Pulmonary artery endothelial cell (primary cell): ENCODE results near the gene OVCH2. TPM values are rescaled to one million over a fixed set of nuclear protein-coding genes. Genes with fewer than 3 reads are reported as not detected.
"Not testable (repeated sequence)": the region's sequence is repeated elsewhere in the genome, so short reads cannot be mapped to it uniquely, and the experiment has no call there.

Source experiments
- DNase-seq: peaks from one replicate; pipeline ENCODE4 v3.0.0-alpha.2; 2011; ENCODE audit warnings: low read depth, low spot score
- total RNA-seq: library from RNA; depleted of rRNA; stranded (reverse); fragments of >200 nt; gene quantifications from 2 replicates; pipeline ENCODE4 v1.2.3, GENCODE V29; 2014

The OVCH2 gene
- total RNA-seq, 1 donor from 2014 or later, result not detected

DNA sequence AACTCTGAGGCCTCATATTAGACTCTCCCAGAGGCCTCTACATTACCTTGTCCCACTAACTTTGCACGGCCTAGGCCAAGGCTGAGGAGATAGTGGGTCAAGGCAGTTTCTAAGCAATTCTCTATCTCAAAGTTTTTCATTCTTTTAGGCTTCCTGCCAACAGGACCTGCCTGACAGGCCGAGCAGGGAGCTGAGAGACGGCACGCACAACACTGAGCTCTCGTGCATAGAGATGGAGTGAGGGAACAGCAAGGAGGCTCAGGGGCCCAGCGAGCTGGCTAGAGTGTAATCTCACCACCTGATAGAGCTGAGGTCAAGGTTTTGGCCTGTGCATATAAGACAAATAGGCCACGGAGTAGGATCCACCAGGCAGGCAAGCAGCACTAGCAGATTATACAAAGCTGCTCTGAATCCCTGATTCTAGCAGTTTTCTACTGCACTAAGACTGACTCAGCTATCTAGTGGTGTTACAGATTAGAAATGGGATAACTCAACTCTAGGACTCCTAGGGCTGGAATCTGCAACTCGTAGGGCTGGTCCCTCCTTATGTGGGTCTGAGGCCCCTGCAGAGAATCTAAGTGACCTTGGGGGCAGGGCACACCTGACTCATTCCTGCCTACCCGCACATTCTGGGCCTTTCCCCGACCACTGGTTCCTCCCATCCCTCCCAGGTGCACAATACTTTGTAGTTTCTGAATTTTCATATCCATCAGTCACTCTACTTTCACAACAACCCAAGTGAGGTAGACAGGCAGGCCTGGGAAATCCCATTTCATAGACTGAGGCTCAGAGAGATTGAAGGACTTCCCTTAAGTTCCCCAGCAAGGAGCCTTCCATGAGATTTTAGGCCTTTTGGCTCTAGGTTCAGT, 34.7 kb downstream of the OVCH2 start:
- no peak for DNase-seq

DNA sequence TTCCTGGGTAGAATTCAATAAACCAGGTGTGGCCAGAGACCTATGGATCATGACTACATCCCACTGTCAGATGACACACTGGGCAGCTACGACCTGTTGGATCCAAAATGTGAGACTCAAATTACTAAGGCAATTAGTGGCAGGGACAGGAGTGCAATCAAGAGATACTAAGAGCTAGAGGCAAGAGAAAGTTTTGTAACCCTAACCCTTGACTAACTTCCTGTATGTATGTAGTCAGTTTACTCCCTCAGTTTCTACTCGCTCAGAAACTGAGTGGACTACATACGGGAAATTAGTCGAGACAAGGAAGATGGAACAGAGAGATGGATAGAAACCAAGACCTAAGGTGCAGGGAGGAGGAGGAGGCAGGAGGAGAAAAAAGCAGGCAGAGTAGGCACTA, 35.6 kb downstream of the OVCH2 start:
- no peak for DNase-seq

DNA sequence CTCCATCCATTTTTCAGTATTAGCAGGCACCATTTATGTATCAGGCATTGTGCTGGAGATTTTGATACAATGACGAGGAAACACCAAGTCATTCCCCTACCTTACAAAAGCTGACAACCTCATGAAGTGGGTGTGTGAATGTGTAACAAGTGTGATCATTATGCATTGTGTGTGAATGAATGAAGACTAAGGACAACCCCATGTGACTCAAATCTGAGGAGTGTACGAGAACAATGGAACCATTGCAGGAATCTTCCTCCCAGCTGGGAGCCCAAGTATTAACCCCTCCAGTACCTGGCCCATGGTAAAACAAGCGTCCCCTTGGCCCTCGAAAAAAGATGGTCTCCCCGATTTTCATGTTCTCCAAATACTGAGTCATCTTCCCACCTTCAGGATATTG, 37.4 kb downstream of the OVCH2 start:
- DNase-seq, result no peak

DNA sequence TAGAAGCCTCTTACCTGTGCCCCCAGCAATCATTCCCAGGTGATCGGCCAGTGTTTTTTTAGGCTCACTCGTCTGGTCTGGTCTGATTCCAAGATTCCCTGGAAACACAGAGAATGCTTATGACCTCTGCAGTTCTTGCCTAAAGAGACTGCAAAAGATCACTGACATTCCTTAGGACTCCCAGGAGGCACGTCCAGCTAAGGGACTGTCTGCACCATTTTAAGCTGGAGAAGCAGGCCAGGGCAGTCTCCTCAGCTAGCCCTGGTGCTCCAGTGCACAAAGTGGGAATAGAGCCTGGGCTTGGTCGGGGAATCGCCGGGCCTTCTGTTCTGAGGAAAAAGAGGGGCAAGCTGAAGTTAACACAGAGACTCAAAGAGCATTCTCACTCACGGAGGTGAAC, 37.8 kb downstream of the OVCH2 start:
- no peak for DNase-seq

DNA sequence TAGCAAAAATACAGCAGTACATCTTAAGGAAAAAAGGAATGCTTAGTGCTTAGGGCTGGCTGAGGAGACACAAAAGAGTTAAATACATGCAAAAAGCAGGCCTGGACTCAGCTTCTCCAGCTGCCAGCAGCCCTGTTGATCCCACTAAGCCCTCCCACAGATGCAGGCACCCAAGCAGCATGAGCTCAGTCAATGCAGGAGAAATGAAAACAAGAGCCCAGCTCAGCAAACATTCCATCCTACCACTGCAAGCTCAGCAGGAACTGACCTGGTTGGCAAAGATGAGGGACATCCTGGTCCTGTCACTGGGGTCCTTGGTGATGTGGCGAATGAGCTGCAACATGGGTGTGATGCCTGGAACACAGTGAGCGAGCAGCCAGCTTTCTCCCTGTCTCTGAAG, 38.8 kb downstream of the OVCH2 start:
- no peak for DNase-seq

DNA sequence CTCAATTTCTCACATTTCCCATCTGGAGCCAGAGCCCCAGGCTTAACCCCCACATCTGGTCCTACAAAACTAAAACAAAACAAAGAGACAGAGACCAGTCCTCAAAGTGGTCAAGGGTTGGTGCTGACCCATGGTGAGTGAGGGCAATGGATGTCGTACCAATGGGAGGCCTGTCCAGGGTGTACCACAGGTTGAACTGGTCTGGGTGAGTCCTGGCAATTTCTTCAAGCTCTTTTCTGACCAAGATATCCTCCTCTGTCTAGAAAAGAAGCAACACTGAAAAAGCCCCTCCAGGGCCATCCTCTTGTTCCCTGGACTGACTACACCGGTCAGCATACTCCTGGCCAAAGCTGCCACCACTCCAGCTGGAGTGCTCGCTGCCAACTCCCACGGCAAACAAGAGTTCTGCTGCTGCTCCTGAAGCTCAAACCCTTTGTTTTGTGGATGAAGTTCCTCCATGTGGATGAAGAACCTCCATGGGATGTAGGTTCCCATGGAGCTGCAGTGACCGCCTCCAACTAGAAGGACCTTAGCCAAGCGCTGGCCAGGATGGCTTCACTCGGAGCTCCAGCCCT, 39.9 kb downstream of the OVCH2 start:
- no peak for DNase-seq

DNA sequence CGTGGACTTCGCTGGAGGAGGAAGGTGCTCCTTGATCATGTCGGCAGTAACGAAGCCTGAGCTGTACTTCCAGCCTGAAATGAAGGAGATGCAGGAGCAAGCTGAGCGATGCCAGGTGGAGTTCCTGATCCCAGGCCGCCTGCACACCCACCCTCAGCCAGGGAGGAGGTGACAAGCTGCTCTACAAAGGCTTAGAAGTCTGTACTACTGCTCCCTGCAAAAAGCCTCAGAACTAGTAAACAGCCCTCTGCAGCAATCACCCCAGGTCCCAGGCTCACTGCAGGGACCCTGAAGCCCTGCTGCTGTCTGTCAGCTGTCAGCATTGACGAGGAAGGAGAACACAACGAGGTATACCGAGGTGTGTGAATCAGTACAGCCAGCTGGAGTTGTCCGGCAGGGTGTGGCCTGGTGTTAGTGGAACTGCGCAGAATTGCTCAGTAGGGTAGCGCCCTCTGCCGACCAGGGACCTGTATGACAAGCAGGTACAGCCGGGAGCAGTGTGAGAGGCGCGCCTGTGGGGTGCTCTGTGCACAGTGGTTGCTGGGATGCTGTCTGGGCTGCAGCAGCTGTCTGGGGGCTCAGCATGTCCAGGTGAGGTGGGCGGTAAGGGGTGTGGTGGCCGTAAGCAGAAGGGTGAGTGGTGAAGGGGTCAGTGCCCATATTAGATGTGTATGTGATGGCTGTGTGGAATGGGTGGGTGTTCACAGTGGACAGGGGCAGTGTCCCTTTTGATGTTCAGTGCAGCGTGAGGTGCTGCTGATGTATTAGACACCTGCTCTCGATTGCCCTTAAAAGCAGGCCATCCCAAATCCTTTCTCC, 40.6 kb downstream of the OVCH2 start:
- DNase-seq, result peak; percentile 26

DNA sequence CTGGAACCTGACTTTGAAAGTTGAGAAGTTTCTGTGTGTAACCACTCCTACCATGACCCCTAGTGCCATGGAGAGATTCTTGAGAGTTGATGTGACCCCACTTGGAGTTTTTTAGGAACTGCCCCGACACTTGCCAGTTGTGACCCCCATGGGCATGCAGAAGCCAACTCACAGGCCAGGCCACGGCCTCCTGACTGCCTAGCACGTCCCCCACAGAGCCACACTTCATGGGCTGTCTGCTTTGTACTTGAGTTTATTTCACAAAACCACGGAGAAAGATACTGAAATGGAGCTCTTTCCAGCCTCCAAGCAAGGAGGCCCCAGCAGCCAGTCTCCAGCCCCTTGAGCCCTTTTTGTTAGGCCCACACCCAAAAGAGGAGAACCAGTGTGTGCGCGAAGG, 41.4 kb downstream of the OVCH2 start:
- DNase-seq, result no peak

DNA sequence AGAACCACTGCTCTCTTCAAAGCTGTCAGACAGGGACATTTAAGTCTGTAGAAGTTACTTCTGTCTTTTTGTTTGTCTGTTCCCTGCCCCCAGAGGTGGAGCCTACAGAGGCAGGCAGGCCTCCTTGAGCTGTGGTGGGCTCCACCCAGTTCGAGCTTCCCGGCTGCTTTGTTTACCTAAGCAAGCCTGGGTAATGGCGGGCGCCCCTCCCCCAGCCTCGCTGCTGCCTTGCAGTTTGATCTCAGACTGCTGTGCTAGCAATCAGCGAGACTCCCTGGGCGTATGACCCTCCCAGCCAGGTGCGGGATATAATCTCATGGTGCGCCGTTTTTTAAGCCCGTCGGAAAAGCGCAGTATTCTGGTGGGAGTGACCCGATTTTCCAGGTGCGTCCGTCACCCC, 42.7 kb downstream of the OVCH2 start:
- DNase-seq, result not testable (repeated sequence)

DNA sequence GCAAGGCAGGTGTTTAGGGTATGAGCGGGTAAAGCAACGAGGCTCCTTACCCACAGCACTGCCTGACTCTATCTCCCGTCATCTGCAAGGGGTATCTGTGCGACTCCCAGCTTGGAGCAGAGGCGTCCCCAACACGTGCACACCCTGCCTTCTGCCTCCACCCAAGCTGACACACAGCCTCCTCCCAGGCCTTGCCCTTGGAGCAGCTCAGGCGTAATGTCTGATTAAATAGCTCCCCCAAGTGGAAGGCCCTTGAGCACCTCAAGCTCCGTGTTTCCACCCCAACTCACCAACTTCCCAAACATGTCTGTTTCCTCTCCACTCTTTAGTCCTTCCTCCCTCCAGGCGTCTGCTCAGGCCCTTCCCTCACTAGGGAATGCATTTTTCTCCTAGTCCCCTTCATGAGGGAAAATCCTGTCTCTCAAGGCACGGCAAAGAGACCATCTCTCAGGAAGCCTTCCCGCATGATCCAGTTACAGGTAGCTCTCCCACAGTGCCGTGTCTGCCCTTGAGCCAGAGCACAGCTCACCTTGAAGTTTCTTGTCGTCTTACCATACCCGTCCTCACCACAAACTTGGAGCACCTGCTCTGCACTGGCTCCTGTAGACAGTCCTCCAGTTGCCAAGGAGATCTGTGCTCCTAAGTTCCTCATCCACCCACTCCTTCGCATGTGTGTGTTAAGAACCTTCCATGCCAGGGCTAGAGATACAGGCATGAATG, 48.8 kb downstream of the OVCH2 start:
- DNase-seq, result peak; percentile 29

DNA sequence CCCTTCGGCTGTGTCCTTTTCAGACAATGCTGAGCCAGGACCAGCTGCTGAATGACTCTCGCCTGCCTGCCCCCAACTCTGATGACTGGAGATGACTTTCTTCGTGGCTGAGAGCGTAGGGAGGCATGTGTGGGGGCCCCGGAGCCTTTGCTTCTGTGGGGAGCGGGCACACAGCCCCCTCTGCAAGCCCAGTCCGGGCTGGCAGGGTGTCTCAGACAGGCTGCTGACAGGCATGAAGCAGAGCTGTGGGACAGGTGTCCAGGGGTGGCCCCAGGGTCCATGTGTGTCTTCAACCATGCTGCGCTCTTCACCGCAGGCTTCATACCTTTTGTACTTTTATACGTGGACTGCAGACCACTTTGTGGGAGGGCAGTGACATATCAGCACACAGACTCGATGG, 49.6 kb downstream of the OVCH2 start:
- DNase-seq, result no peak

DNA sequence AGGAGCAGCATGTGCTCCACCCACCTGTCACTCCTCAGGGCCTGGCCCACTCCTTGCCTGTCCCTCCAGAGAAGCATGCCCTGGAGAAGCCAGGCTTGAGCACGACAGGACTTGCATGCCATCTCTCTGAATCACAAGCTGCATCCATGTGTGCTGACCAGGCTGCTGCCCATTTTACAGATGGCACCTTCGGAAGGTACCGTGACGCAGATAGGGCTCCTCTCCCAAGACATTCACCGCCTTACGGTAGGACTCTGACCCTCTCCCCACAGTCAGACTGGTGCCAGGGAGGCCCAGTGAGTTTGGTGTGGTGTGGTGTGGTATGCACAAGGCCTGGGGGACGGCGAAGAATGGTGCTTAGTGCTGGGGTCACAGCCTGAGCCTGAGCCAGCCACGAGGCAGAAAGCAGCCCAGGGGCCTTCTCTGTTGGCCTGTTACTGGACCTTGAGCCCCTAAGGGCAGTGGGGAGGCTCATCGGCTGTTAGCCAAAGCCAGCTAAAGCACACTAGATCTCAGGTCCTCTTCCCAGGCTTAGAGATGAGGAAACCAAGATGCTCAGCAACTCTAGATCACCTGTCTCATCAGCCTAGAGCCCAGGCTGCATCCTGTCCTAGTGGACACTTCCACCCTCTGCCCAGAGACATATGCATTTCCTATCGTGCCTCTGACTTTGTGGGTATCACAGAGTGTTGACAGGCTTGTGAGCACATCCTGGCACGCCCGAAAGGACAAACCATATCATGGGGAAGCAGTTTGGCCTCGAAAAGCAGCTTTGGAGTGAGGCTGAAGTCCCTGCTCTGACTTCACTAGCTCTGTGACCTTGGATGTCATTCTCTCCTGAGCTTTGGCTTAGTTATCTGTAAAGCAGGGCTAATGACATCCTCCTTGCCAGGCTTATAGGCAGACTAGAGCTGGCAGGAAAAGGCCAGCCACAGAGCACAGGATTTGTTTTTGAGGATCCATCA, 50.7 kb downstream of the OVCH2 start:
- no peak for DNase-seq

DNA sequence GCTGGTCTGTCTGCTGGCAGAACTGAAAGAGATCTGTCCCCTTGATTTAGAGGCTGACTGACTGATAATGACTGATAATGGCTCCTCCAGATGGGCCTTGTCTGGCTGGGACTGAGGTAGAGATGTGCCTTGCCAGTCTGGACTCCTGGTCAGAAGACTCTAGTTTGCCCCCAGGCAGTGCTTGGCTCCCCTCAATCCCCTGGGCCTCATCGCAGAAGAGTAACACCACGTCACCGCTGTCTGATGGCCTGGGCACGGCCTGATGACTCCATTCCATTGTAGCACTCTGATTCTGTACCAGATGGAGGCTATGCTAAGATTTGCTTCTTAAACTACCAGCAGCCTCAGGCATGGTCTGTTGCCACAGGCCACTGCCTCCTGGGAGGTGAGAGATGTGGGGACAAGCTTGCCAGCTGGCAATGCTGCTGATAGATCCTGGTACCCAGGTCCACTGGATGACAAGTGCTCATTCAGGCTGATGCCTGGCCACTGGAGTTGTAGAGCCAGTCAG, 52.0 kb downstream of the OVCH2 start:
- DNase-seq, result no peak

DNA sequence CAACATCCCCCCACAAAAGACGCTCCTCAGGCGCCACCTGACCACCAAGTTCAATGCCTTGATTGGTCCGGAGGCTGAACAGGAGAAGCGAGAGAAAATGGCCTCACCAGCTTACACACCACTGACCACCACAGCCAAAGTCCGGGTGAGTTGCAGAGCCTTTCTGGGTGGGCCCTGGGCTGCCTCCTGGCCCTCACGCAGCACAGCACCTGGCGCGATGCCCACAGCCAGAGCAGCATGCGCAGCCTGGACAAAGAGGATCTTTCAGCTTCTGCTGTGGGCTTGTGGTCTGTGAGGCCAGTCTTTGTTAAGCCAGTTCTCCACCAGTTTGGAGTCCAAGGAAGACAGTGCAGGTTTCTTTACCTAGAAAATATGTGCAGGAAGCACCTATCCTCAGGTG, 54.6 kb downstream of the OVCH2 start:
- no peak for DNase-seq

DNA sequence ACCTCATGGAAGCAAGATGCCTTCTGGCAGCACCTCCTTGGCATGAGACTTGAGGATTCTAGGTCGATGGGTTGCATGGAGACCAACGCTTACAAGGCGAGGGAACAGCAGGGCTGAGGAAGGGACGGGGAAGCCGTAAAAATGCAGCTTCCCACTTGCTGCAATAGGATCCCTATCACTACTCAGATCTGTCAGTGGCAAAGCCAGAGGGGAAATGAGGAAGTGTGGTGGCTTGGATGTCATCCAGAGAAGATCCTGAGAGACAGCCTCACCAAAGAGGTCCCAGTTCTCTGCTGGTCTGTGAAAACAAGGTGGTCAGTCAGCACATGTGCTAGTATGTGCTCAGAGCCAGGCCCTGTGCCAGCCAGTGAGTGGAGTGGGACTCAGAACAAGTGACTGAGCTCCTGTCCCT, 55.1 kb downstream of the OVCH2 start:
- no peak for DNase-seq

DNA sequence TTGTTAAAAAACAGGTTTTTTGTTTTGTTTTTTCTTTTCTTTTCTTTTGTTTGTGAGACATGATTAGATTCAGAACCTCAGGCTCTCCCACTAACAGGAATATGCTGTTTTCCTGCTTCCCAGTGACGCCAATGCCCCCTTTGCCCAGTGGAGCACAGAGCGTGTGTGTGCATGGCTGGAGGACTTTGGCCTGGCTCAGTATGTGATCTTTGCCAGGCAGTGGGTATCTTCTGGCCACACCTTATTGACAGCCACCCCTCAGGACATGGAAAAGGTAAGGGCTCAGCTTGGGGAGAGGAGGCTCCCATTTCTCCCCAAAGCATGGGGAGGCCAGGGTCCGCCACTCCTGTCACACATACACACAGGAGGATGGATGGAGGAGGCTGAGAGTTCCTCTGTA, 58.0 kb downstream of the OVCH2 start:
- no peak for DNase-seq

DNA sequence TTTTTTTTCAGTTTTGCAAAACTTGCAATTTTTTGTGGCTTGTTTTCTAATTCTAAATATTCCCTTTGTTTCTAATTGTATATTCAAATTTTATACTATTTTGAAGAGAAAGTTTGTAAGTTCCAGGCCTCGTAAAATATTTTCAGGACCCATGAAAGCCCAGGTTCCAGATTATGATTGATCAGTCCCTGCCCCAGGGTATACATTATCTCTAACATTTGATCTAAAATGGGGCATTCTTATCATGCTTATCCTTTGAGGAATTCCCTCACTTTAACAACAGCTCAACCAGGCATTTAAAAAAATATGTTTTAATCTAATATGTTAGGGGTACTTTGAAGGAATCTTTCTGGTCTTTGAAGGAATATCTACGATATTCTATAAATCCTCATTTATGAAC, 59.4 kb downstream of the OVCH2 start:
- DNase-seq, result no peak

DNA sequence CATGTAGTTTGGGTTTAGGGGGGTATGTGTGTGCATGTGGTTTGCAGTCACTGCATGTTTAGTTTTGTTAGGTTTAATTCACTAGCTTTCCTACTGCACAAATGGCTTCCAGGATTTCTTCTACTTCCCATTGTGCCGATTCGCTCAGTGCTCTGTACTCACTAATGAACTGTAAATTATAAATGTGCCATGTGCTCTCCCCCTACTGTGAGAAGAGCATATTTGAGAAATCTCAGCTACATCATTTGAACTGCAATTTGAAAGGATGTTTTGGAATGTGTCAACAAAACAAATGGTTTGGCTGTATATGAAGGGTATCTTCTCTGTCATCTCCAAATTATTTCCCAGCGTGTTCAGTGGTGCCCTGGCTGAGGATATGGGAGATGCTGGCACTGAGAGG, 61.1 kb downstream of the OVCH2 start:
- no peak for DNase-seq

DNA sequence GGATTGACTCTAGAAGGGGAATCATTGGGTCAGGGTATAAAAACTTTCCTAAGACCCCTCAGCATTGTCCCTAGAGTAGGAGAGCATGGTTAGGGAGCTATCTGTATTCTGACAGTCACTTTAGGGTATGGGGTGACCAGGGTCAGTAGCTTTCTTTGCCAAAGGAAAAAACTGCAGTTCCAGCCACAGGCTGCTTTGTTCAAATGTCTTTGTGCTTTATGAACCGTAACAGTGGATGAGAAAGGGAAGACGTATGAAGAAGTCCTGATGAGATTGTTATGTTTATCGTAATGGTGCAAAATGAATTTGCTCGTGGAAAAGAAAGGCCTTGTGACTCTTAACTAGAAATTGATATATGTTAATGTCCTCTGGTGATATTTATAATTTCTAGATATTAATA, 63.0 kb downstream of the OVCH2 start:
- DNase-seq, result no peak

DNA sequence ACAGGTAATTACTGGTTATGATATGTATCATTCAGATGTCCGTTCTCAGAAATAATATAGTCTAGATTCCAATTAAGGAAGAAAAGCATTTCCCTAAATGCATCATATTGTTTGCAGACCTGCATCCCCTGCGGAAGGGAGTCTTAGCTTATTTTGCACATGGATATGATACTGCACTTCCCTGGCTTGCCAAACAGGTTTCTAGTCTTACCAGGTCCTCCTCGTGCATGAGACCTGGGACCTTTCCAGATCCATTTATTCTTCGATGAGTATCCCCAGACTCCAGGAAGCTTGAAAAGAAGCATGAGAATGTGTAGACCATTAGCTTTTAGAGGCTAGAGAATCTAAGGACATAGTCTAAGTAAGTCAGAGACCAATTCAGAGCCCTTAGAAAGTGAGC, 63.5 kb downstream of the OVCH2 start:
- no peak for DNase-seq
